Stimulated activated CD4-positive, alpha-beta T cell treated with anti-CD3 and anti-CD28 coated beads, Interleukin-2, amount 100 ng/mL, for 24 hours (primary cell): ENCODE results near the gene ANAPC16.
"Not testable (repeated sequence)": the region's sequence is repeated elsewhere in the genome, so short reads cannot be mapped to it uniquely, and the experiment has no call there.

Experiments
- DNase-seq, 2 donors: peaks; one replicate each; pipeline ENCODE4 v3.0.0-alpha.2; 2020

The ANAPC16 gene

GRCh38 chr10:72265990-72266865 lies 50.4 kb downstream of the ANAPC16 start:
- no peak for DNase-seq

GRCh38 chr10:72267381-72267780 lies 51.6 kb downstream of the ANAPC16 start:
- DNase-seq, result no peak

GRCh38 chr10:72267819-72268399 lies 52.1 kb downstream of the ANAPC16 start:
- no peak for DNase-seq

DNA sequence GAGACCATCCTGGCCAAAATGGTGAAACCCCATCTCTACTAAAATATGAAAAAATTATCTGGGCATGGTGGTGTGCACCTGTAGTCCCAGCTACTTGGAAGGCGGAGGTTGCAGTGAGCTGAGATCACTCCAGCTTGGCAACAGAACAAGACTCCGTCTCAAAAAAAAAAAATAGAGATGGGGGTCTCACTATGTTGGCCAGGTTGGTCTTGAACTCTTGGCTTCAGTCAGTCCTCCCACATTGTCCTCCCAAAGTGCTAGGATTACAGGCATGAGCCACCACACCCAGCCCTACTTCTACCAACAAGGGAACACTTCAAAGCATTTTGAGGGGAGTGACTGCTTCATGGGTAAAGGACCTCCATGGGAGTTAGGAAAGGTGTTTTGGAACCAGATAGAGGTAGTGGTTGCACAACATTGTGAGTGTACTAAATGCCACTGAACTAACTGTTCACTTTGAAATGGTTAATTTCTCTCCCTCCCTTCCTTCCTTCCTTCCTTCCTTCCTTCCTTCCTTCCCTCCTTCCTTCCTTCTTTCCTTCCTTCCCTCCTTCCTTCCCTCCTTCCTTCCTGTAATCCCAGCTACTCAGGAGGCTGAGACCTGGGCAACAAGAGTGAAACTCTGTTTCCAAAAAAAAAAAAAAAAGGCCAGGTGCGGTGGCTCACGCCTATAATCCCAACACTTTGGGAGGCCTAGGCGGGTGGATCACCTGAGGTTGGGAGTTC lies 52.8 kb downstream of the ANAPC16 start:
- not testable (repeated sequence) for DNase-seq

- no peak for DNase-seq
Measured at GRCh38 chr10:72270607-72271281, 54.9 kb downstream of the ANAPC16 start.

DNA sequence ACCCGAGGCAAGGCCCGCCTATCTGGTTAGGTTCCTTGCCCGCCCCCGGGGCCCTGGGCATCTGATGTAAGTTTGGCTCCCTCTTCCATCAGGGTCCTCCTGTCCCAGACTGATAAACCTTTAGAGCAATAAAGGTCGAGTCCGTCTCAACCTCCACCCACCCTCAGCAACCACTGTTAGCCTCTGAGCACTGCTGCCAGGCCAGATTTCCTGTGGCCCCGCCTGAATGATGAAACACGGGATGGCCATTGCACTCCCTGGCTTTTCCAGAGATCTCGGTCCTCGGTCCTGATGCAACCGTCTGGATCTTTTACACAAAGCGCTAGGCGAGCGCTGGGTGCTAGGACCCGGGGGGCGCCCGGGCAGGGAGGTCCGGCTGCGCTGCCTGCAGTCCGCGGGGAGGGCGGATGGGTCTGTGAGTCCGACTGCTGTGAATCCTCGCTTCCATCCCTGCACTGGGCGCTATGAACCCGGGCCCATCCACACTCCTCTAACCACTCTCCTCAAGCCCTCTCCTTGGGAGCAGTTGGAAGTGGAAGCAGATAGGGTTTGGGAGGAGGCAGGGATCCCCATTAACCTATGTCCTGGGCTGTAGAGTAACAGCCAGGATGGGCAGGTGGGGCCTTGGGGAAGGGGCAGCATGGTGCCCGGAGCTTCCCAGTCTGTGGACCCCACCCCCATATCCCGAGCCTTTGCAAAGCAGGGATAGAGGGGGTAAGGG lies 57.0 kb downstream of the ANAPC16 start:
- peak; percentile 47 to 49 for DNase-seq

GRCh38 chr10:72273410-72274212 lies 57.8 kb downstream of the ANAPC16 start, which contains the start of gene DDIT4:
TSS of gene DDIT4 (plus strand) at chr10:72273924. CDS start at chr10:72274217, 293 bp downstream.
- peak; percentile 98 to 99 for DNase-seq

DNA sequence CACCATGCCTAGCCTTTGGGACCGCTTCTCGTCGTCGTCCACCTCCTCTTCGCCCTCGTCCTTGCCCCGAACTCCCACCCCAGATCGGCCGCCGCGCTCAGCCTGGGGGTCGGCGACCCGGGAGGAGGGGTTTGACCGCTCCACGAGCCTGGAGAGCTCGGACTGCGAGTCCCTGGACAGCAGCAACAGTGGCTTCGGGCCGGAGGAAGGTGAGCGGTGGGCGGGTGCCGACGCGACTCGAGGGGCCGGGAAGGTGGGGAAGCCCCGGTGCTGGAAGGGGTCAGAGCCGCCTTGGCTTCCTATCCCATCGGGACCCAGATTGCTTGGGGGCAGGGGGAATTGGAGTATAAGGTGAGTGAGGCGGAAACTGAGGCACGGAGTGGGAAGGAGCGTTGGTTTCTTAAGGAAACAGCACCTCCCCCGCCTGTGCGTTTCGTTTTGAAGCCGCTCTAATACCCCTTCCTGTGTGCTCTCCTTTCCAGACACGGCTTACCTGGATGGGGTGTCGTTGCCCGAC lies 58.5 kb downstream of the ANAPC16 start:
- DNase-seq, result no peak

GRCh38 chr10:72274730-72275350 lies 59.0 kb downstream of the ANAPC16 start:
- peak; percentile 77 to 80 for DNase-seq

DNA sequence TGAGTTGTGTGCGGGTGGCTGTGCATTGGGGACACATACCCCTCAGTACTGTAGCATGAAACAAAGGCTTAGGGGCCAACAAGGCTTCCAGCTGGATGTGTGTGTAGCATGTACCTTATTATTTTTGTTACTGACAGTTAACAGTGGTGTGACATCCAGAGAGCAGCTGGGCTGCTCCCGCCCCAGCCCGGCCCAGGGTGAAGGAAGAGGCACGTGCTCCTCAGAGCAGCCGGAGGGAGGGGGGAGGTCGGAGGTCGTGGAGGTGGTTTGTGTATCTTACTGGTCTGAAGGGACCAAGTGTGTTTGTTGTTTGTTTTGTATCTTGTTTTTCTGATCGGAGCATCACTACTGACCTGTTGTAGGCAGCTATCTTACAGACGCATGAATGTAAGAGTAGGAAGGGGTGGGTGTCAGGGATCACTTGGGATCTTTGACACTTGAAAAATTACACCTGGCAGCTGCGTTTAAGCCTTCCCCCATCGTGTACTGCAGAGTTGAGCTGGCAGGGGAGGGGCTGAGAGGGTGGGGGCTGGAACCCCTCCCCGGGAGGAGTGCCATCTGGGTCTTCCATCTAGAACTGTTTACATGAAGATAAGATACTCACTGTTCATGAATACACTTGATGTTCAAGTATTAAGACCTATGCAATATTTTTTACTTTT lies 59.7 kb downstream of the ANAPC16 start:
- peak in 1 of 2 donors; percentile 51 for DNase-seq

GRCh38 chr10:72276013-72276387 lies 60.2 kb downstream of the ANAPC16 start:
- DNase-seq, result peak in 1 of 2 donors; percentile 61

GRCh38 chr10:72276421-72277339 lies 60.9 kb downstream of the ANAPC16 start:
- peak in 1 of 2 donors; percentile 53 for DNase-seq

DNA sequence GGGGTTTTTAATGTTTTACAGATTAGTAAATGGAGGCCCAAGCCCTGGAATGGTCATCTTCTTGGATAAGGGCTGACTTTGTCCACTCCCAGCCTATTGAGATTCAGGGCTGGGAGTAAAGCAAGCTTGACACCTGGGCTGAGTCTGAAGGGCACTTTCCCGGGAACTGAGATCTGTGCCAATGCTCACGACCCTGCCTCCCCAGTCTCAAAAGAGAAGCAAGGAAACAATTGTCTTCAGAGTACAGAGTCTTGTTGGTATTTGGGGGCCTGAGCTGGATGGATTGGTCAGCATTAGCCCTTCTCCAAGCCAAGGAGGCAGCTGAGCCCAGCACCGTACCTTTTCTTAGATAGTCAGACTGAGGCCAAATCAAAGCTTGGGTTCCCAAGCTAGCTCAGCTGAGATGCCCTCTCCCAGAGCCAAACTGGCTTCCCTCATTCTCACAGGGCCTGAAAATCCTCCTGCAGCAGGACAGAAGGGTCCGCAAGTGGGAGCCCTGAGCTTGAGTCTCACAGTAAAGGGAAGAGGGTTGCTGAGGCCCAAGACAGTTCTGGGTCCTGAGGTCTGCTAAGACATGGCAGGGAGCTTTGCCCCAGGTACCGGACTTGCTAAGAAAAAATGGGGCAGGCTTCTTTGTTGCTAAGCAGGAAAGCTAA lies 61.7 kb downstream of the ANAPC16 start:
- DNase-seq, result peak in 1 of 2 donors; percentile 36

GRCh38 chr10:72277996-72278667 lies 62.3 kb downstream of the ANAPC16 start:
- DNase-seq, result no peak

DNA sequence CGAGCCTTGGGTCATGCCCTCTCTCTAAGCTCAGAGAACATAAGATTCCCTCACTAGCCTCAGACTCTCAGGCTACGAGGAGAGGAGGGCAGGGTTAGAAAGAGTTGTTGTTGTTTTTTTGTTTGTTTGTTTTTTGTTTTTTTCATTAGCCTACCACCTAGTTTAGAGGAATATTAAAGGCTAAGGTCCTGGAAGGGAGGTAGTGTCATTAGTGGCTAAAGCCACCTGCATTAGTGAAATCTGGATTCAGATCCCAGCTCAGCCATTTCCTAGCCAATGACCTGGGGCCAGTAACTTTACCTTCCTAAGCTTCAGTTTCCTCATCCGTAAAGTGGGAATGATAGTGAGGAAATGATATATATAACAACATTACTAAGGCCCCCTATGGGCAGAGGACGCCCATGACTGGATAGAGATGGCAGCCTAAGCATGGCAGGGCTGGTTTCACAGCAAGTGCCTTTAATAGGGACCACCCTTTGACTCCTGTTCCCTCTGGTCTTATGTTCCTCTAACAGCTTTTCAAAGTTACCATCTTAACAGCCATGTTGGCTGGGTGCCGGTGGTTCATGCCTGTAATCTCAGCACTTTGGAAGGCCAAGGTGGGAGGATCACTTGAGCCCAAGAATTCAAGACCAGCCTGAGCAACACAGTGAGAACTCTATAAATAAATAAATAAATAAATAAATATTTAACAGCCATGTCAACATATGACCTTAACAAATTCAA lies 63.0 kb downstream of the ANAPC16 start:
- no peak for DNase-seq

GRCh38 chr10:72279587-72279986 lies 63.8 kb downstream of the ANAPC16 start:
- DNase-seq, result not testable (repeated sequence)

GRCh38 chr10:72283131-72283530 lies 67.3 kb downstream of the ANAPC16 start:
- DNase-seq, result no peak
